Measurements from ENCODE around the gene PROCA1.
"Not testable (repeated sequence)": the region's sequence is repeated elsewhere in the genome, so short reads cannot be mapped to it uniquely, and the experiment has no call there.

The PROCA1 gene

GRCh38 chr17:28738680-28739384 lies 27.1 kb upstream of the PROCA1 start:
- ATAC-seq (replicated peaks; ENCODE audit: extremely low read depth, poor library complexity, severe bottlenecking) = peak; percentile 42
- Mint-ChIP-seq H3K9me3 (no peaks in the 10 kb centered on the region), H3K4me1 (peaks cover 11% of the 10 kb centered on the region), H3K27ac (ENCODE audit: low read depth) (peak overlapping the region; percentile 64), H3K27me3 (no peaks in the 10 kb centered on the region), H3K36me3 (ENCODE audit: insufficient read depth) (peaks cover 3% of the 10 kb centered on the region), H3K4me3 (no peak overlapping the region)
- DNase-seq (ENCODE audit: low spot score in 2 of 2) = no peak

- H3K4me3 Mint-ChIP-seq = no peak overlapping the region
- H3K27ac Mint-ChIP-seq (ENCODE audit: low read depth) = peak overlapping the region; percentile 64
- DNase-seq (ENCODE audit: low spot score in 2 of 2) (no peak), ATAC-seq (replicated peaks; ENCODE audit: extremely low read depth, poor library complexity, severe bottlenecking) (peak; percentile 35)
- peaks cover 1% of the 10 kb centered on the region for H3K36me3 Mint-ChIP-seq (ENCODE audit: insufficient read depth)
- H3K27me3 Mint-ChIP-seq = no peaks in the 10 kb centered on the region
- no peaks in the 10 kb centered on the region for H3K9me3 Mint-ChIP-seq
- peaks cover 11% of the 10 kb centered on the region for H3K4me1 Mint-ChIP-seq
These were observed 26.3 kb upstream of the PROCA1 start for GRCh38 chr17:28737770-28738679.

GRCh38 chr17:28737316-28737715 lies 25.6 kb upstream of the PROCA1 start:
- H3K4me3 Mint-ChIP-seq = no peak overlapping the region
- no peak for DNase-seq (ENCODE audit: low spot score in 2 of 2)
- no peak for ATAC-seq (replicated peaks; ENCODE audit: extremely low read depth, poor library complexity, severe bottlenecking)
- H3K36me3 Mint-ChIP-seq (ENCODE audit: insufficient read depth) = peaks cover 1% of the 10 kb centered on the region
- no peak overlapping the region for H3K27ac Mint-ChIP-seq (ENCODE audit: low read depth)
- H3K27me3 Mint-ChIP-seq = no peaks in the 10 kb centered on the region
- H3K9me3 Mint-ChIP-seq = no peaks in the 10 kb centered on the region
- peaks cover 11% of the 10 kb centered on the region for H3K4me1 Mint-ChIP-seq

GRCh38 chr17:28735913-28736769 lies 24.5 kb upstream of the PROCA1 start:
- not testable (repeated sequence) for ATAC-seq (replicated peaks; ENCODE audit: extremely low read depth, poor library complexity, severe bottlenecking); H3K9me3 Mint-ChIP-seq; H3K36me3 Mint-ChIP-seq (ENCODE audit: insufficient read depth); DNase-seq (ENCODE audit: low spot score in 2 of 2); H3K27me3 Mint-ChIP-seq; H3K27ac Mint-ChIP-seq (ENCODE audit: low read depth); H3K4me3 Mint-ChIP-seq
- H3K4me1 Mint-ChIP-seq = peaks cover 11% of the 10 kb centered on the region

GRCh38 chr17:28735242-28735722 lies 23.6 kb upstream of the PROCA1 start:
- Mint-ChIP-seq H3K4me1 (peaks cover 11% of the 10 kb centered on the region), H3K36me3 (ENCODE audit: insufficient read depth) (peaks cover 1% of the 10 kb centered on the region), H3K27me3 (no peaks in the 10 kb centered on the region), H3K9me3 (no peaks in the 10 kb centered on the region), H3K4me3 (no peak overlapping the region), H3K27ac (ENCODE audit: low read depth) (no peak overlapping the region)
- no peak for ATAC-seq (replicated peaks; ENCODE audit: extremely low read depth, poor library complexity, severe bottlenecking)
- DNase-seq (ENCODE audit: low spot score in 2 of 2) = no peak

GRCh38 chr17:28734712-28735241 lies 23.1 kb upstream of the PROCA1 start:
- no peaks in the 10 kb centered on the region for H3K9me3 Mint-ChIP-seq
- no peak overlapping the region for H3K4me3 Mint-ChIP-seq
- ATAC-seq (replicated peaks; ENCODE audit: extremely low read depth, poor library complexity, severe bottlenecking) (no peak), DNase-seq (ENCODE audit: low spot score in 2 of 2) (no peak)
- no peak overlapping the region for H3K27ac Mint-ChIP-seq (ENCODE audit: low read depth)
- H3K36me3 Mint-ChIP-seq (ENCODE audit: insufficient read depth) = peaks cover 1% of the 10 kb centered on the region
- peaks cover 12% of the 10 kb centered on the region for H3K4me1 Mint-ChIP-seq
- H3K27me3 Mint-ChIP-seq = no peaks in the 10 kb centered on the region

- peaks cover 6% of the 10 kb centered on the region for H3K36me3 Mint-ChIP-seq (ENCODE audit: insufficient read depth)
- H3K9me3 Mint-ChIP-seq = no peaks in the 10 kb centered on the region
- no peaks in the 10 kb centered on the region for H3K27me3 Mint-ChIP-seq
- ATAC-seq (replicated peaks; ENCODE audit: extremely low read depth, poor library complexity, severe bottlenecking) (no peak), DNase-seq (ENCODE audit: low spot score in 2 of 2) (no peak)
- peaks cover 13% of the 10 kb centered on the region for H3K4me1 Mint-ChIP-seq
- H3K4me3 Mint-ChIP-seq = no peak overlapping the region
- H3K27ac Mint-ChIP-seq (ENCODE audit: low read depth) = no peak overlapping the region
These were observed 21.7 kb upstream of the PROCA1 start for GRCh38 chr17:28733346-28733745.

- H3K9me3 Mint-ChIP-seq = no peaks in the 10 kb centered on the region
- DNase-seq (ENCODE audit: low spot score in 2 of 2) (no peak), ATAC-seq (replicated peaks; ENCODE audit: extremely low read depth, poor library complexity, severe bottlenecking) (no peak)
- H3K27ac Mint-ChIP-seq (ENCODE audit: low read depth) = no peak overlapping the region
- H3K4me1 Mint-ChIP-seq = peaks cover 39% of the 10 kb centered on the region
- H3K27me3 Mint-ChIP-seq = no peaks in the 10 kb centered on the region
- H3K4me3 Mint-ChIP-seq = no peak overlapping the region
- peaks cover 24% of the 10 kb centered on the region for H3K36me3 Mint-ChIP-seq (ENCODE audit: insufficient read depth)
These were observed 18.3 kb upstream of the PROCA1 start for GRCh38 chr17:28729950-28730330.

- Mint-ChIP-seq H3K9me3 (no peaks in the 10 kb centered on the region), H3K27me3 (no peaks in the 10 kb centered on the region), H3K36me3 (ENCODE audit: insufficient read depth) (peaks cover 35% of the 10 kb centered on the region), H3K4me1 (peaks cover 50% of the 10 kb centered on the region), H3K4me3 (peak within 1 kb of the TSS; percentile 94), H3K27ac (ENCODE audit: low read depth) (peak within 1 kb of the TSS; percentile 98)
- ATAC-seq (replicated peaks; ENCODE audit: extremely low read depth, poor library complexity, severe bottlenecking) = peak; percentile 51
- peak; percentile 97 to 99 for DNase-seq (ENCODE audit: low spot score in 2 of 2)
These were observed 16.9 kb upstream of the PROCA1 start, which contains the start of gene NEK8 for GRCh38 chr17:28728364-28729200. Gene NEK8 (plus strand): TSS chr17:28728788. CDS start chr17:28728814, 26 bp downstream.

- H3K9me3 Mint-ChIP-seq = no peaks in the 10 kb centered on the region
These were observed 15.2 kb upstream of the PROCA1 start for GRCh38 chr17:28726627-28727491.

GRCh38 chr17:28726226-28726626 lies 14.5 kb upstream of the PROCA1 start, which contains the start of gene TLCD1:
Gene TLCD1 (minus strand): TSS chr17:28726233. CDS start chr17:28726097, 136 bp downstream.
- Mint-ChIP-seq H3K9me3 (no peaks in the 10 kb centered on the region), H3K27me3 (no peaks in the 10 kb centered on the region), H3K4me1 (peaks cover 67% of the 10 kb centered on the region), H3K27ac (ENCODE audit: low read depth) (peak within 1 kb of the TSS; percentile 98), H3K36me3 (ENCODE audit: insufficient read depth) (peaks cover 57% of the 10 kb centered on the region), H3K4me3 (peak within 1 kb of the TSS; percentile 94)
- ATAC-seq (replicated peaks; ENCODE audit: extremely low read depth, poor library complexity, severe bottlenecking) (peak; percentile 44), DNase-seq (ENCODE audit: low spot score in 2 of 2) (peak; percentile 60 to 63)

More at GRCh38 chr17:28726627-28727491, 15.2 kb upstream of the PROCA1 start:
- DNase-seq (ENCODE audit: low spot score in 2 of 2) = peak; percentile 84 to 88
- peak; percentile 50 for ATAC-seq (replicated peaks; ENCODE audit: extremely low read depth, poor library complexity, severe bottlenecking)
- Mint-ChIP-seq H3K27ac (ENCODE audit: low read depth) (peak overlapping the region; percentile 98), H3K27me3 (no peaks in the 10 kb centered on the region), H3K4me1 (peaks cover 62% of the 10 kb centered on the region), H3K36me3 (ENCODE audit: insufficient read depth) (peaks cover 50% of the 10 kb centered on the region), H3K4me3 (peak overlapping the region; percentile 94)

All from central memory CD8-positive, alpha-beta T cell (primary cell).